Endothelial cell of umbilical vein (primary cell): ENCODE results near the gene CFAP99. TPM values are rescaled to one million over a fixed set of nuclear protein-coding genes. Genes with fewer than 3 reads are reported as not detected.

Source experiments
- BruUV-seq: library from RNA; stranded (reverse); fragments of 400-500 nt; replicated peaks from 2 replicates; lab custom pipeline; 2021; lab: Mats Ljungman, UMichigan
- CTCF ChIA-PET: fragments of 300-600, 350-600 bp; sonication (Branson Sonifier 250); formaldehyde crosslinking; loops from one replicate; lab custom pipeline; 2021; ENCODE audit warnings: antibody characterized with exemption, inconsistent platforms; lab: Charles Lee
- POLR2A ChIA-PET: fragments of 300-600, 350-600 bp; sonication (Branson Sonifier 250); formaldehyde crosslinking; loops from one replicate; lab custom pipeline; 2021; ENCODE audit warnings: antibody characterized with exemption, inconsistent platforms; lab: Charles Lee
- DNase-seq: peaks from one replicate; pipeline ENCODE4 v3.0.0-alpha.2; 2011; ENCODE audit warnings: low read depth, low spot score
- FAIRE-seq: peaks from 2 replicates; lab custom pipeline; 2011; peaks lifted over from hg19 to GRCh38; lab: Jason Lieb, UNC
- H2AFZ ChIP-seq: 2 replicates; pipeline ENCODE4 v1.6.0; 2012; ENCODE audit warnings: low read depth, low read length, control low read depth, inconsistent platforms
- H3K27ac ChIP-seq: 2 replicates; pipeline ENCODE4 v1.5.1; 2011; ENCODE audit warnings: low read depth, mild to moderate bottlenecking, control low read depth, low read length, moderate library complexity; ENCODE audit not compliant: insufficient read depth
- H3K27me3 ChIP-seq, 2 experiments: 2 replicates each; pipeline versions ENCODE4 v1.6.0 to v1.6.1; 2011; ENCODE audit warnings: low read length in 2 of 2, mixed read lengths in 1 of 2; ENCODE audit not compliant: control insufficient read depth in 2 of 2, insufficient read depth in 2 of 2
- H3K36me3 ChIP-seq, 2 experiments: 2 replicates in 1 of 2; 3 replicates in 1 of 2; pipeline ENCODE4 v1.5.1; 2011; ENCODE audit warnings: low read length in 2 of 2, mild to moderate bottlenecking in 1 of 2, moderate library complexity in 1 of 2; ENCODE audit not compliant: control insufficient read depth in 2 of 2, insufficient read depth in 2 of 2; ENCODE audit errors: extremely low read depth in 1 of 2
- H3K4me1 ChIP-seq: 3 replicates; pipeline ENCODE4 v1.5.1; 2011; ENCODE audit warnings: mild to moderate bottlenecking, low read length; ENCODE audit not compliant: control insufficient read depth, insufficient read depth; ENCODE audit errors: extremely low read depth
- H3K4me2 ChIP-seq: 2 replicates; pipeline ENCODE4 v1.6.1; 2011; ENCODE audit warnings: low read length, control low read depth, mixed read lengths; ENCODE audit not compliant: insufficient read depth
- H3K4me3 ChIP-seq, 3 experiments: fragments of 200-600 bp in 1 of 3; sonication (generic), shearing (Covaris generic) in 1 of 3; replicated peaks in 1 of 3; 2 replicates each; pipeline ENCODE4 v1.5.1; 2011 to 2016; ENCODE audit warnings: control low read depth in 3 of 3, low read length in 3 of 3, mild to moderate bottlenecking in 2 of 3, inconsistent platforms in 1 of 3, low read depth in 1 of 3, moderate library complexity in 1 of 3; ENCODE audit not compliant: insufficient read depth in 1 of 3
- H3K79me2 ChIP-seq: 2 replicates; pipeline ENCODE4 v1.6.0; 2012; ENCODE audit warnings: low read length, inconsistent platforms; ENCODE audit not compliant: control insufficient read depth, insufficient read depth
- H3K9ac ChIP-seq: replicated peaks from 2 replicates; pipeline ENCODE3; 2011; ENCODE audit warnings: low read length, control low read depth; ENCODE audit not compliant: insufficient read depth; ENCODE audit errors: extremely low read depth
- H3K9me1 ChIP-seq: replicated peaks from 3 replicates; pipeline ENCODE4 v1.6.0; 2011; ENCODE audit warnings: mild to moderate bottlenecking, low read length; ENCODE audit not compliant: control insufficient read depth, insufficient read depth; ENCODE audit errors: extremely low read depth
- H3K9me3 ChIP-seq: replicated peaks from 2 replicates; pipeline ENCODE4 v1.5.1; 2012; ENCODE audit warnings: low read length, inconsistent platforms; ENCODE audit not compliant: control insufficient read depth, insufficient read depth
- H4K20me1 ChIP-seq: replicated peaks from 2 replicates; pipeline ENCODE3; 2011; ENCODE audit warnings: mild to moderate bottlenecking, low read length; ENCODE audit not compliant: control insufficient read depth, insufficient read depth; ENCODE audit errors: extremely low read depth
- CTCF ChIP-seq, 2 donors: IDR thresholded peaks; 1 replicate in 1 of 2; 2 replicates in 1 of 2; pipeline ENCODE4 v1.5.1; 2011; ENCODE audit warnings: low read length in 2 of 2, mild to moderate bottlenecking in 2 of 2, moderate library complexity in 2 of 2, control low read depth in 1 of 2, inconsistent platforms in 1 of 2, low read depth in 1 of 2; ENCODE audit not compliant: insufficient read depth in 1 of 2; ENCODE audit errors: extremely low read depth in 1 of 2
- EZH2 ChIP-seq: IDR thresholded peaks from 2 replicates; pipeline ENCODE4 v1.6.1; 2012; ENCODE audit warnings: borderline replicate concordance, low read depth, mild to moderate bottlenecking, moderate library complexity, low read length, inconsistent platforms; ENCODE audit not compliant: severe bottlenecking
- FOS ChIP-seq: IDR thresholded peaks from 2 replicates; pipeline ENCODE4 v1.6.1; 2011; ENCODE audit warnings: mild to moderate bottlenecking, low read length, moderate library complexity, borderline replicate concordance; ENCODE audit not compliant: insufficient read depth
- GATA2 ChIP-seq: IDR thresholded peaks from 2 replicates; pipeline ENCODE4 v1.7.0; 2011; ENCODE audit warnings: low read depth, mild to moderate bottlenecking, moderate library complexity, mixed read lengths, low read length; ENCODE audit not compliant: insufficient read length, insufficient read depth
- JUN ChIP-seq: IDR thresholded peaks from 2 replicates; pipeline ENCODE4 v1.6.1; 2011; ENCODE audit warnings: borderline replicate concordance, low read depth; ENCODE audit not compliant: insufficient read length, insufficient read depth
- MYC ChIP-seq: IDR thresholded peaks from one replicate; pipeline ENCODE4 v1.6.1; 2011; ENCODE audit warnings: mild to moderate bottlenecking, low read depth, low read length
- POLR2A ChIP-seq: IDR thresholded peaks from 2 replicates; pipeline ENCODE4 v1.6.1; 2012; ENCODE audit warnings: low read depth, mild to moderate bottlenecking, control low read depth, low read length
- POLR2AphosphoS5 ChIP-seq: IDR thresholded peaks from 2 replicates; pipeline ENCODE4 v1.6.1; 2012; ENCODE audit warnings: low read depth, mild to moderate bottlenecking, control low read depth, low read length, moderate library complexity; ENCODE audit not compliant: insufficient read depth
- dilution Hi-C: fragments of 300-500 bp; cut with MboI; formaldehyde crosslinking; loops from one replicate; pipeline ENCODE4 v1.15.0; 2019; ENCODE audit warnings: low sequenced_read_pairs; ENCODE audit not compliant: extremely low pct_ligation_motif_present
- intact Hi-C: fragments of 100-400 bp; cut with micrococcal nuclease; formaldehyde crosslinking; loops from one replicate; pipeline ENCODE4 v1.10.0; 2022
- polyA plus RNA-seq, 4 experiments: library from polyadenylated mRNA; depleted of rRNA in 3 of 4; stranded (reverse) in 3 of 4; unstranded in 1 of 4; fragments of >200 nt; gene quantifications; 2 replicates each; pipeline versions ENCODE4 v1.2.1 to v1.2.3, GENCODE V29; 2011 to 2012; ENCODE audit warnings: missing spikeins in 1 of 4
- total RNA-seq: library from RNA; stranded (reverse); gene quantifications from 2 replicates; pipeline ENCODE4 v1.2.3, GENCODE V29; 2021

Gene CFAP99
- total and polyA plus RNA-seq, 2 donors (not counting 3 experiments of a cell fraction or from before 2014, with no cell fraction given) = 0.03 TPM; not detected in 1

- no TSS peak for BruUV-seq
- Histone ChIP-seq H3K27ac (no peak overlapping the region), H3K27me3 (no peaks in the 10 kb centered on the region), H3K4me1 (no peaks in the 10 kb centered on the region), H3K4me3 (no peak overlapping the region), H2AFZ (no peak overlapping the region), H3K9me1 (no peaks in the 10 kb centered on the region), H3K36me3 (no peaks in the 10 kb centered on the region), H3K9me3 (no peaks in the 10 kb centered on the region), H4K20me1 (no peaks in the 10 kb centered on the region), H3K4me2 (no peak overlapping the region), H3K79me2 (no peaks in the 10 kb centered on the region), H3K9ac (no peak overlapping the region)
- intact Hi-C loops (no loop called here), dilution Hi-C loops (no loop called here)
- no peak for DNase-seq
- TF ChIP-seq POLR2AphosphoS5 (no peak), GATA2 (no peak), EZH2 (no peak), JUN (no peak), POLR2A (no peak), CTCF (IDR thresholded peaks at IDR 0.05; ENCODE audit: extremely low read depth in 1 of 2, insufficient read depth in 1 of 2, low read depth in 1 of 2, low read length in 2 of 2) (no peak), MYC (no peak), FOS (no peak)
- ChIA-PET POLR2A (no interaction called here), CTCF (interaction anchor here (0.8 to 9.8 kb wide), 10 partner anchors 16 to 224 kb away, joined by 3 to 149 read pairs (median 4); no protein-coding TSS in a partner anchor)
- no peak for FAIRE-seq
Measured at GRCh38 chr4:2436301-2436700, 17.5 kb downstream of the CFAP99 start.
